Non-pigmented ciliary epithelial cell (primary cell): ENCODE results near the gene CMC1.
"Not testable (repeated sequence)": the region's sequence is repeated elsewhere in the genome, so short reads cannot be mapped to it uniquely, and the experiment has no call there.

Experiments used
- DNase-seq: peaks from one replicate; pipeline ENCODE4 v3.0.0-alpha.2; 2010; ENCODE audit warnings: low read depth

CMC1 gene

GRCh38 chr3:28244491-28244890, 3.1 kb downstream of the CMC1 start:
- DNase-seq, result no peak

GRCh38 chr3:28247286-28247685, 5.9 kb downstream of the CMC1 start:
- DNase-seq, result no peak

GRCh38 chr3:28250999-28251398, 9.6 kb downstream of the CMC1 start:
- no peak for DNase-seq

DNA sequence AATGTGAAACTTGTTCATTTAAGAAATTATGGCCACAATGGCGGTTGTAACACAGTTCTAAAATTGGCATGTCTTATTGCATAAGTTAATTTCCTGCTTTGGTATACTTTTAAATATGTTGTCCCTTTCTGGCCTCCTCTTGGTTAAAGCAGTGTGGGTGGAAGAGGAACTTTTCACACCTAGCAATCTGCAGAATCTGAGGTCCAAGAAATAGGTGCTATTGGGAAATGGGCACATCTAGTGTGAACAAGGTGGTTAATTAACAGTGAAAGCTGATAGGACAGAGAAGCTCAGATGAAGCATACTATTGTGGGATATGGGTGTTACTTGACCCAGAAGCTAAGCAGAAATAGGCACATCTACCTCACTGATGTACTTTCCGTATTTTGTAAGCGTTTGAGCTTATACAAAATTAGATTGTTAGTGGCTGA, 10.6 kb downstream of the CMC1 start:
- DNase-seq, result no peak

GRCh38 chr3:28253040-28253715, 11.8 kb downstream of the CMC1 start:
- DNase-seq, result no peak

DNA sequence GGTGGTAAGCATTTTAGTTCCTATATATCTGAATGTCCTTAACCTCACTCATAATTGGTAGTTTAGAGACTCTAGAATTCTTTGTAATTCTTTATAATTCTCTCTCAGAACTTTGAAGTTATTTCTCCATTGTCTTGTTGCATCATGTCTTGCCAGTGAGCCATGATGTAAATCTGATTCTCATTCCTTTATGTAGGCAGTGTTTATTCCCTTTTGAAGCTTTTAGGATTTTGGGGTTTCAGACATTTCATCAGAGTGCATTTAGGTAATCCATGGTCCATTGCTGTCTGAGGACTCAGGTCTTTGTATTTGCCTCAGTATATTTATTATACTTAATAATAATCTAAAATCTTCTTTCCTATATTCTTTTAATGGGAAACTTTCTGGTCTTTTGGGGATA, 20.6 kb downstream of the CMC1 start:
- DNase-seq, result no peak

- DNase-seq, result no peak
Measured at GRCh38 chr3:28265641-28266040, 24.2 kb downstream of the CMC1 start.

DNA sequence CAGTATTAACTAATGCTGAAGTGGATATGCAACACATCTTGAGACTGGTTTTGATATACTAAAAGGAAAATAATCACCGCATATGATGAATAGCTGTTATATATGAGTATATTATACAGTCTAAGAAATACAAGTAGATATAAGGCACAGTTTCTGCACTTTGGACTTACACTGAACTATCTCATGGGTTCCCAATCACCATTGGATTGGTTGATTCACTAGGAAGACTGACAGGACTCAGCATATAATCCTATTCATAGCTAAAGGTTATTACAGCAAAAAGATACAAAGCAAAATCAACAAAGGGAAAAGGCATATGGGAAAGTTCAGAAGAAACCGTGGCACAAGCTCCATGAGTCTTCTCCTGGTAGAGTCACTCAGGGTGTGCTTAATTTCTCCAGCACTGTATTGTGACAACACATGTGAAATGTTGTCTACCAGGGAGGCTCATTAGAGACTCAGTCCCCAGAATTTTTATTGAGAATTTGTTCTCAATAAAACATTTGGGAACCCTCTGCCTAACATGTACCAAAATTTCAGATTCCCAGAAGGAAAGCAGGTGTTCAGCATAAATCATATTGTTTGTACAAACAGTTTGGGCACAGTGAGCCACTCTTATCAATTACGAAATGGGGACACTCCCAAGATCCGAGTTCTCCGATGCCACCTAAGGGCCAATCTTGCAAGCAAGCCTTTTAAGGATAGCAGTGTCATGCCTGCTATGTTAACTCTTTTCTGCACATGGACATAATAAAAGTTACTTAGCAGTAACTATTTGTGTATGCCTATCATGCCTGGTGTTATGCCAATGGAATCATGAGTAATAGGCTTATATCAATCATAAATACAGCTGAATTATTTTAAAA, 26.8 kb downstream of the CMC1 start:
- DNase-seq, result no peak

GRCh38 chr3:28268989-28269388, 27.6 kb downstream of the CMC1 start:
- DNase-seq, result no peak

DNA sequence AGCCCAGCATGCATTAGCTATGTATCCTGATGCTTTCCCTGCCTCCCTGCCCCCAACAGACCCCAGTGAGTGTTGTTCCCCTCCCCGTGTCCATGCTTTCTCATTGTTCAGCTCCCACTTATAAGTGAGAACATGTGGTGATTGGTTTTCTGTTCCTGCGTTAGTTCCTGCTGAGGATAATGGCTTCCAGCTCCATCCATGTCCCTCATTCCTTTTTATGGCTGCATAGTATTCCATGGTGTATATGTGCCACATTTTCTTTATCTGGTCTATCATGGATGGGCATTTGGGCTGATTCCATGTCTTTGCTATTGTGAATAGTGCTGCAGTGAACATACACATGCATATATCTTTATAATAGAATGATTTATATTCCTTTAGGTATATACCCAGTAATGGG, 28.5 kb downstream of the CMC1 start:
- not testable (repeated sequence) for DNase-seq

- DNase-seq, result no peak
Measured at GRCh38 chr3:28273837-28274236, 32.4 kb downstream of the CMC1 start.

DNA sequence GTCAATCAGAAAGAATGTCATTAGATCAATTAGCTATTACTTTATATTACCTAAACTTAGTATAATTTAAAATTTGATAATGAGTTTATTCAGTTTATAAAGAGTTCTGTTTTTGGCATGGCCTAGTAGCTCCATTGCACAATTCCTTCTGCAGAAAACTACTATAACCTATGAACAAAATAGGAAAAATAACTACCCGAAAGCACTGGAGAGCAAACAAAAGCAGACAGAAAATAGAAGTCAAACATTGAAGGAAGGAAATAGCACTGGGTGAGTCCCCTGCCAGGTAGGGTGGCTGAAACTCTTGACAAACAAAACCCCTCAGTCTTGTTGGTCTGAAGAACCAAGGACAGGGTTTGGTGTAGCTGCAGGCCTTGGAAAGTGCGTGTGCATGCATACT, 37.5 kb downstream of the CMC1 start:
- DNase-seq, result no peak

DNA sequence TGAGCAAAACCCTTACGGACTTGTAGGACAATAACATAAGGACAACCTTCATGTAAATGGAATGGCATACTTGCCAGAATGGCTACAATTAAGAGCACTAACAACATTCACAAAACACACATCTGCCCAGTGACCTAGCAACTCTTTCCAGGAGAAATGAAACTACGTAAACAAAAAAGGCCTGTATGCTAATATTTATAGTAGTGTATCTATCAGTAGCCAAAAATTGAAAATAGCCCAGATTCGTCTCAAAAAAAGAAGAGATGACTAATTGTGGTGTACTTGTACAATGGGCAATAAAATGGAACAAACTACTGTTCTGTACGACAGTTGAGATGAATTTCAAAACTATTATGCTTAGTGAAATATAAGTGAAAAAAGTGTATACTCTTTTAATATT, 38.4 kb downstream of the CMC1 start:
- DNase-seq, result no peak

- DNase-seq, result no peak
Measured at GRCh38 chr3:28280781-28281180, 39.4 kb downstream of the CMC1 start.

- no peak for DNase-seq
Measured at GRCh38 chr3:28286595-28286994, 45.2 kb downstream of the CMC1 start.

- DNase-seq, result no peak
Measured at GRCh38 chr3:28287046-28287445, 45.6 kb downstream of the CMC1 start.

- no peak for DNase-seq
Measured at GRCh38 chr3:28290863-28291300, 49.5 kb downstream of the CMC1 start.

GRCh38 chr3:28291577-28291976, 50.2 kb downstream of the CMC1 start:
- no peak for DNase-seq

GRCh38 chr3:28292622-28293021, 51.2 kb downstream of the CMC1 start:
- no peak for DNase-seq

GRCh38 chr3:28294667-28295413, 53.4 kb downstream of the CMC1 start:
- no peak for DNase-seq

DNA sequence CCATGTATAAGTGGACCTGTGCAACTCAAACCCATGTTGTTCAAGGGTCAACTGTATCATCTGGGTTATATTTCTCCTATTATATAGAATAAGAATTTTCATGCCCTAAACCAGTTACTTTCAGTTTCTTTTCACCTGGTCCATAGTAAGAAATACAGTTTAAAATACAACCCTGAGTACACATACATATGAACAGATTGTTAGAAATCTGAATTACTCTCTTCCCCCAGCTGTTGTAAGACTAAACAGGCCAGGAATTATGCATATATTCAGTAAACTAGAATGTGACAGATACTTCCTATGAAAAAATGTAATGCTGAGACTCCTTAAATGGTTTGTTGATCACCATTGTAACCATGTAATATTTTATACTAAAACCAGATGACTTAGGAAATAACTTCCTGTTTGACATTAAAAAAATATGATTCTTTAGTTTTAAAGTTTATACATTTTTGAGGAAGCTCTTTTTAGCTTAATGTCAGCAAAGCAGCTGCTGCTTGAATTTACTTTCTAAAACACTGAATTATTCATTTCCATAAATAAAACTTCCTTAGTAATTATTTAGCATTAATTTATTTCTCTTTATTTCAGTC, 54.6 kb downstream of the CMC1 start:
- no peak for DNase-seq

GRCh38 chr3:28299705-28300104, 58.3 kb downstream of the CMC1 start:
- no peak for DNase-seq
